Ascending aorta (tissue), 1 donor: ENCODE results near the gene FXYD2. TPM values are rescaled to one million over a fixed set of nuclear protein-coding genes. Genes with fewer than 3 reads are reported as not detected.

Source experiments
- total RNA-seq: library from RNA; depleted of rRNA; stranded (reverse); fragments of >200 nt; gene quantifications from one replicate; pipeline ENCODE4 v1.1.0, GENCODE V29; 2016

FXYD2 gene
- total RNA-seq, 1 donor from 2014 or later: not detected

Other genes starting within 250 kb of the FXYD2 start
- not detected for gene DSCAML1, start 27.5 kb downstream of the FXYD2 start, total RNA-seq
- gene FXYD6, start 51.9 kb upstream of the FXYD2 start, total RNA-seq: 16.4 TPM
- not detected for gene TMPRSS13, start 104.7 kb upstream of the FXYD2 start, total RNA-seq
- 38.6 TPM for gene IL10RA, start 161.7 kb upstream of the FXYD2 start, total RNA-seq